ENCODE results near the gene CHD9.

DNA sequence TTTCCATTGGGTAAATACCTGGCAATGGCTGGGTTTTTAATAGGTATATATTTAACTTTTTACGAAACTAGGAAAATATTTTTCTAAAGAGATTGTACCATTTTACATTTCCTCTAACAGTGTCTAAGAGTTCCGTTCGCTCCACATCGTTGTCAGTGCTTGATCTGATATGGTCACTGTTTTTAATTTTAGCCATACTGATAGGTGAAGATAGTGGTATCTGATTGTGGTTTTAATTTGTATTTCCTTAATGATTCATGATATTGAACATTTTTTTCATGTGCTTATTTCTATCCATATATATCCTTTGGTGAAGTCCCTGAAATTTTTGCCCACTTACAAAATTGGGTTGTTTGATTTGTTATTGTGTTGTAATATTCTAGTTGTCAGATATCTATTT lies 117.7 kb downstream of the CHD9 start:
- TF ChIP-seq, protein P1, sequence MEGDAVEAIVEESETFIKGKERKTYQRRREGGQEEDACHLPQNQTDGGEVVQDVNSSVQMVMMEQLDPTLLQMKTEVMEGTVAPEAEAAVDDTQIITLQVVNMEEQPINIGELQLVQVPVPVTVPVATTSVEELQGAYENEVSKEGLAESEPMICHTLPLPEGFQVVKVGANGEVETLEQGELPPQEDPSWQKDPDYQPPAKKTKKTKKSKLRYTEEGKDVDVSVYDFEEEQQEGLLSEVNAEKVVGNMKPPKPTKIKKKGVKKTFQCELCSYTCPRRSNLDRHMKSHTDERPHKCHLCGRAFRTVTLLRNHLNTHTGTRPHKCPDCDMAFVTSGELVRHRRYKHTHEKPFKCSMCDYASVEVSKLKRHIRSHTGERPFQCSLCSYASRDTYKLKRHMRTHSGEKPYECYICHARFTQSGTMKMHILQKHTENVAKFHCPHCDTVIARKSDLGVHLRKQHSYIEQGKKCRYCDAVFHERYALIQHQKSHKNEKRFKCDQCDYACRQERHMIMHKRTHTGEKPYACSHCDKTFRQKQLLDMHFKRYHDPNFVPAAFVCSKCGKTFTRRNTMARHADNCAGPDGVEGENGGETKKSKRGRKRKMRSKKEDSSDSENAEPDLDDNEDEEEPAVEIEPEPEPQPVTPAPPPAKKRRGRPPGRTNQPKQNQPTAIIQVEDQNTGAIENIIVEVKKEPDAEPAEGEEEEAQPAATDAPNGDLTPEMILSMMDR (conservative IDR thresholded peaks at IDR 0.05): no peak
- TF ChIP-seq EZH2 (IDR thresholded peaks at IDR 0.05; ENCODE audit: low read depth): no peak

Measured in PC-9 (cell line).